HG02938 (cell line): ENCODE data around the gene LANCL3.
"Not testable (repeated sequence)": the region's sequence is repeated elsewhere in the genome, so short reads cannot be mapped to it uniquely, and the experiment has no call there.

Experiments used
- ATAC-seq: cut with Tn5 transposase; IDR thresholded peaks from one replicate; pipeline ENCODE4 v1.9.1; 2021; ENCODE audit warnings: mild to moderate bottlenecking, moderate library complexity; ENCODE audit not compliant: unreplicated experiment

The LANCL3 gene

DNA sequence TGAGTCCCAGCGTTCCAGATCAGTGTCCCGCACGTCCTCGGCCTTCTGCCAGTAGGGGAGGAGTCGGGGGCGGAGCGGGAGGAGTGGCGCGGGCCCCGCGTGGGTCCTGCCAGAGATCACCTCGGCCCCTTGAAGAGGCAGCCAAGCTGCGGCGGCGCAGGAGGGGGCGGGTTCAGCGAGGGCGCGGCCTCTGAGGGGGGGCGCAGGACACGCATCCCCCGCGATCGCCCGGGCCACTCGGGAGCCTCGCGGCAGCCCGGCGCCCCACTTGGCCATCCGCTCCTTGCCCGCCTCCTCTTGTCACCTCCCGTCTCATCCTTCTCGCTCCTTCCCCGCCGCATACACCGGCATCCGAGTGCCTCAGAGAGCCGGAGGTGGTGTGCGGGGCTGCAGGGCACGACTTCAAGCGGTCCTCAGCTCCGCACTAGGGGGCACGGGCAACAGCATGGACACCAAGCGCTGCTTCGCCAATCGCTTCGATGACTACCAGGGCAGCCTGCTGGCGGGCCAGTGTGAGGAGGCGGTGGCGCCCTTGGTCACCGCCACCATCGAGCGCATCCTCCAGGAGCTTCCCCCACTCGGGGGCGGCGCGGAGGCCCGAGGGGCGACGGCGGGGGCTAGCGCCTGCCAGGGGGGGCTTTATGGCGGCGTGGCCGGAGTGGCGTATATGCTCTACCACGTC lies at the start of gene LANCL3:
Gene LANCL3, plus strand, starts transcription at position 236 of the 682 bp plus-strand sequence. Its CDS starts 210 bp downstream, at position 446.
- not testable (repeated sequence) for ATAC-seq

DNA sequence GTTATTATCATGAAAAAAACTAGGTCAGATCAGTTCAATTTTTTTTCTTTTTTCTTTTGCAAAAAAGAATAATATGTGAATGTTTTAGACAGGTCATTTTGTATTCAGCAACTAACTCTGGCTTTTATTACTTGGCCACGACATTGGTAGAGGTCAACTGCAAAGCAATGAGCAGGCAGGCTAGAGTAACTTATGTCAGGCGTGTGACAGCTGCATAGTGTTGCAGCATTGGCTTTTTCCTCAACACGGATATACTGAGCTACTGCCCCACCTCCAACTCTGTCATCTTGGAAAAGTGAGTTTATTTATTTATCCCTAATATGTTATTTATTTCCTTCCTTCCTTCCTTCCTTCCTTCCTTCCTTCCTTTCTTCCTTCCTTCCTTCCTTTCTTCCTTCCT lies 47.8 kb upstream of the LANCL3 start:
- ATAC-seq = not testable (repeated sequence)

DNA sequence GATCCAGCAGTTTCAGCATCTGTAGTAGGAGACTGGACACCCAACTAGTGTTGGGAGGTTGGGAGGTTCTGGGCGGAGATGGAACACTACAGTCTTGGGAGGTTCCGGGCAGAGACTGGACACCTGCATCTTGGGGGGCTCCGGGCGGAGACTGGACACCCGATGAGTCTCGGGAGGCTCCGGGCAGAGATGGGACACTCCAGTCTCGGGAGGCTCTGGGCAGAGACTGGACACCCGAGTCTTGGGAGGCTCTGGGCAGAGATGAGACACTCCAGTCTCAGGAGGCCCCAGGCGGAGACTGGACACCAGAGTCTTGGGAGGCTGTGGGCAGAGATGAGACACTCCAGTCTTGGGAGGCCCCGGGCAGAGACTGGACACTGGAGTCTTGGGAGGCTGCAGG lies 29.5 kb upstream of the LANCL3 start:
- ATAC-seq = no peak

DNA sequence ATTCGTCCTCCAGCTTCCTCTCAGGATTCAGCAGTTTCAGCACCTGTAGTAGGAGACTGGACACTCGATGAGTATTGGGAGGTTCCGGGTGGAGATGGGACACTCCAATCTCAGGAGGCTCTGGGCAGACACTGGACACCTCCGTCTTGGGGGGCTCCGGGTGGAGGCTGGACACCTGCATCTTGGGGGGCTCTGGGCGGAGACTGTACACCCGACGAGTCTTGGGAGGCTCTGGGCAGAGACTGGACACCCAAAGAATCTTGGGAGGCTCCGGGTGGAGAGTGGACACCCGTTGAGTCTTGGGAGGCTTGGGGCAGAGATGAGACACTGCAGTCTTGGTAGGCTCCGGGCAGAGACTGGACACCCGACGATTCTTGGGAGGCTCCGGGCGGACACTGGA lies 28.7 kb upstream of the LANCL3 start:
- no peak for ATAC-seq

DNA sequence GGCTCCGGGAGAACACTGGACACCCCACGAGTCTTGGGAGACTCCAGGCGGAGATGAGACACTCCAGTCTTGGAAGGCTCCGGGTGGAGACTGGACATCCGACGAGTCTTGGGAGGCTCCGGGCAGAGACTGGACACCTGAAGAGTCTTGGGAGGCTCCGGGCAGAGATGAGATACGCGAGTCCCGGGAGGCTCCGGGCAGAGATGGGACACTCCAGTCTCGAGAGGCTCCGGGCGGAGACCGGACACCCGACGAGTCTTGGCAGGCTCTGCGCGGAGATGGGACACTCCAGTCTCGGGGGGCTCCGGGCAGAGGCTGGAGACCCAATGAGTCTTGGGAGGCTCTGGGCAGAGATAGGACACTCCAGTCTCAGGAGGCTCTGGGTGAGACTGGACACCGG lies 28.1 kb upstream of the LANCL3 start:
- no peak for ATAC-seq

DNA sequence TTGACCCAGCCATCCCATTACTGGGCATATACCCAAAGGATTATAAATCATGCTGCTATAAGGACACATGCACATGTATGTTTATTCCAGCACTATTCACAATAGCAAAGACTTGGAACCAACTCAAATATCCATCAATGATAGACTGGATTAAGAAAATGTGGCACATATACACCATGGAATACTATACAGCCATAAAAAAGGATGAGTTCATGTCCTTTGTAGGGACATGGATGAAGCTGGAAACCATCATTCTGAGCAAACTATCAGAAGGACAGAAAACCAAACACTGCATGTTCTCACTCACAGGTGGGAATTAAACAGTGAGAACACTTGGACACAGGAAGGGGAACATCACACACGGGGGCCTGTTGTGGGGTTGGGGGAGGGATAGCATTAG lies 26.9 kb upstream of the LANCL3 start:
- not testable (repeated sequence) for ATAC-seq

DNA sequence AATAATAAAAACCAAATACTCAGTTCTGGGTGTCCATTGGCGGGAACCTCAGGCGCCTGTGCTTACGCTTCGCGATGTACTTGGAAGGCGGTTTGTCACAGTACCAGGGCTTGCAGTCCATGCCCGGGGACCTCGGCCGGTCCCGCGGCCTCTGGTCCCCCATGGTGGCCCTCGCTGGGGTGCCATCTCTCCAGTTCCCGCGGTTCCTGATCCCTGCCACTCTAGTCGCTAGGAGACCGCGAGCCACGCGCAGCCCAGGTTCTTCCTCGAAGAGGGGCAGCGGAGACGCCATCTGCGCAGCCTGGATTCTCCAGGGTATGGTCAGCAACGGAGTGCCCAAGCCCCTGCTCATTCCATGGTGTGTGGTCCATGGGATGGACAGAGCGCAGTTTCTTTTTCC lies 26.4 kb upstream of the LANCL3 start:
- no peak for ATAC-seq

DNA sequence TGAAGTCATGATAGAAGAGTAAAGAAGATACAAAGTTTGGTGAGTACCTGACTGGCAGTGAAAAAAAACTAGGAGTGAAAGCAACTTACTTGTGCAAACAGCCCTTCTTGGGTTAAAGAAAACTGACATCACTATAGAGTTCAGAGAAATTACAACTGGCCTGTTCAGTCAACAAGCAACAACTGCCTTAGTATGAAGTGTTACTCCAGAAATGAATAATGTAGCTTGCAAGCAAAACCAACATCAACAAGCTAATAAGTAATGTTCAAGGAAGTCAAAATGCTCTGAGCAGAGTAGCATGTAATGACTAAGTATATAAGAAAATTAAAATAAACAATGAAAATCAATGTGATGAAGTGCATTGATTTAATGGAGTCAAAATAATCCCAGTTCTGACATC lies 21.8 kb upstream of the LANCL3 start:
- ATAC-seq = not testable (repeated sequence)

DNA sequence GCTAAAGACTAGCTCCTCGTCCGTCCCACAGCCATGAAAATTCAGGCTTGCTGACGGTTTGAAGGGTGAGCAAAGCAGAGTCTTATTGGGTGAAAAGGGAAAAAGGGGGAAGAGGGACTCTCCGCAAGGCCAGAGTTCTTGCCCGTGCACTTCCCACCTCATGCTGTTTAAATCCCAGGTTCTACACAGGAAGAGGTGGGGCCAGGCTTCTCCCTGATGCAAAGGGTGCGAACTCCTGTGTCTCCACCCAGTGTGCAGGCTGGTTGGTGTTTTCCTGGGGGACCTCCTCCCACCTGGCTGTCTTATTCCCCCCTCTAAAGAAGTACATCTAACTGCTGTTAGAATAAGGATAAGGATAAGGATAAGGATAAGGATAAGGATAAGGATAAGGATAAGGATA lies 18.0 kb upstream of the LANCL3 start:
- ATAC-seq = no peak

DNA sequence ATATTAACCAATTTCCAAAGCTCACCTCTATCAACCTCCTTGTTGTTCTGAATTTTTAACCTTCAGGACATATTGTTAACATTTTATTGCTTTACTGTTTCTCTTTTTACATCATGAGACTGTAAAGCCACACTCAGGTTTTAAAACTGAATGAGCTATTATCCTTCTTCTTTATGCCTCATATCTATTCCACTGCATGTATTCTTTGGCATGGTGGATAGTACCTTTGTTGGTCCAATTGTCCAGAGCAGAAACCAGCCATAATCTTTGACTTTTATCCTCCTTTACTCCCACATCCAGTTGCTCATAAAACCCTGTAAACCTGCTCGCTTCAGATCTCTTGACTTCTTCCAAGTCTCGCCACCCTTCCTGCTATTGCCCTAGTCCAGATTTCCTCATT lies 6.2 kb upstream of the LANCL3 start:
- not testable (repeated sequence) for ATAC-seq

DNA sequence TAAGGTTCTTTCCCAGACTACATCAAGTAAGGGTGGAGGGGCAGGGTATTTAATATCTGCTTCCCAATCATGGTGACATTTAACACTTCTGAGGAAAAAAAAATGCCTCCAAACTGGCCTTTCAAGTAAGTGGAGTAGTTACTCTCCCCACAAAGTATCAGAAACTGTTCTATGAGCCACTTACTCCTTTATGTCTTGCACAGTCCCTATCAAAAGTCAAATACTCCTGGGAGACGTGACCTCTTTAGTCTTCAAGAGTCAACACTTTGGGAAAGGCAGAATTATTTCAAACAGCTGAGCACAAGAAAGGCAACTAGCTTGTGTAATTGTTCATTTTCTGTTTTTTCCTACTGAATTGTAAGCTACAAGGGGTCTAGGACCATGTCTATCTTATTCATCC lies 1.1 kb upstream of the LANCL3 start:
- ATAC-seq = not testable (repeated sequence)

DNA sequence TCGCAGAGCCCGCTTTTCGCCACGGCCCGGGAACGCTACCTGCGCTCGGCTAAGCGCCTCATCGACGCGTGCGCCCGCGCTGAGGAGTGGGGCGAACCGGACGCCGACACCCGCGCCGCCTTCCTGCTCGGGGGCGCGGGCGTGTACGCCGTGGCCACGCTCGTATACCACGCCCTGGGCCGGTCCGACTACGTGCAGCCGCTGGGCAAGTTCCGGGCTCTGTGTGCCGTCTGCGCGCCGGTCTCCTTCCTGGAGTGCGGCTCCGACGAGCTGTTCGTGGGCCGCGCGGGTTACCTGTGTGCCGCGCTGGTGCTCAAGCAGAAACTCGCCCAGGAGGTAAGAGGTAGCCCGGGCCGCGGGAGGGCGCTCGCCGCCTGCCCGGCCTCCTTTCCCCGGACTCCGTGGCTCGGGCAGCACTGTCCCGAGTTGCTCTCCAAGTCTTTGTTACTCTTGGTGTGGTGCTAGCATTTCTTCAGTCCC lies 687 bp downstream of the LANCL3 start:
- ATAC-seq = not testable (repeated sequence)

DNA sequence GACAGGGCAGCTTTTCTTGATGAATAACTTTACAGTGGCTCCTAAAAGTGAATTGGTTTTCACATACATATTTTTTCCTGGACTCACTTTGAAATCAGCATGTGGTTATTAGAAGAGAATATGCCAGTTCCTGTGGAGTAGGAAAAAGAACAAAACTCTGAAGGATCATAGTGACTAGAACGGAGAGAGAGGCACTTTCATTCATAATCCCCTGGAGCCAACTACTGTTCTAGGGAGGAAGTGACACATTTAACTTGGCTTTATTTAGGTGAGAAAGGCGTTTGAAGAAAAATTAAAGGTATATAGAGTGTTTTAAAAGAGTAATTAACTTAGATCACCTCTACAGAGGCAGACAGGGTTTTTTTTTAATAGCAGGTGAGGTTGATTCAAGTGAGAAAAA lies 1.7 kb downstream of the LANCL3 start:
- peak; percentile 37 for ATAC-seq

DNA sequence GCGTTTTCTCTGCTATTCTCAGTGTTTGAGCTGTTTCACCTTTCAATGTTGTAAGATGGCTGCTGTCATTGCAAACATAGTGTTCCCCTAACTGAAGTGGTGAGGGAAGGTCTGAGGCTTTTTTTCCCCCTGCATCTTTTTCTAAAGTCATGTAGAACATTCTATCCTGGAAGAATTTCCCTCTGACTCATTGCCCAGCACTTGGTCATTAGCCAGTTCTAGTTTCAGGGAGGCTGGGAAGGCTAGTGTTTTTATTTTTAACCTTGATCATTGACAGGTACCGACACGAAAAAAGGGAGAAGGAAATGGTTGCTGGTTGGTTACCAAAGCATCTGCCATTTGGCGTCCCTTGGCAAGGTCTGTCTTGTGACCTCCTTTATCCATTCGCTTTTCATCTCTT lies 6.6 kb downstream of the LANCL3 start:
- ATAC-seq = no peak

DNA sequence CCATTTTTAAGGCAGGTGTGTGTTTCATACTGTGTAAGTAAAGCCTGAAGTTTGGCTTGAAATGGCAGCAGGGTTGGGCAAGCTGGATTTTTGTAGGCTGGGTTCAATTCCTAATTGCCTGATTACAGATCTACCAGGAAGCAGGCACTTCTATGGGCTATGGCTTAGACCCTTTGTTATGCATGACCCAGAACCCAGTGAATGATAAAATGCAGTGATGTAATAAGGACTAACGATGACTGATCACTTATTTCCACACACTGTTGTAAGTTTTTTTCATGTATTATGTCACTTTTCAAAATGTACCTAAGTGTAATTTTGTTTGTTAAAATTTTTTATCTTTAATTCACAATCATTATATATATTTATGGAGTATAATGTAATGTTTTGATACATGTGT lies 8.6 kb downstream of the LANCL3 start:
- no peak for ATAC-seq

DNA sequence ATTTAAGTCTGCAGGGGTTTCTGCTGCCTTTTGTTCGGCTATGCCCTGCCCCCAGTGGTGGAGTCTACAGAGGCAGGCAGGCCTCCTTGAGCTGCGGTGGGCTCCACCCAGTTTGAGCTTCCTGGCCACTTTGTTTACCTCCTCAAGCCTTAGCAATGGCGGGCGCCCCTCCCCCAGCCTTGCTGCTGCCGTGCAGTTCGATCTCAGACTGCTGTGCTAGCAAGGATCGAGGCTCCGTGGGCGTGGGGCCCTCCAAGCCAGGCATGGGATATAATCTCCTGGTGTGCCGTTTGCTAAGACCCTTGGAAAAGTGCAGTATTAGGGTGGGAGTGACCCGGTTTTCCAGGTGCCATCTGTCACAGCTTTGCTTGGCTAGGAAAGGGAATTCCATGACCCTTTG lies 15.9 kb downstream of the LANCL3 start:
- not testable (repeated sequence) for ATAC-seq

DNA sequence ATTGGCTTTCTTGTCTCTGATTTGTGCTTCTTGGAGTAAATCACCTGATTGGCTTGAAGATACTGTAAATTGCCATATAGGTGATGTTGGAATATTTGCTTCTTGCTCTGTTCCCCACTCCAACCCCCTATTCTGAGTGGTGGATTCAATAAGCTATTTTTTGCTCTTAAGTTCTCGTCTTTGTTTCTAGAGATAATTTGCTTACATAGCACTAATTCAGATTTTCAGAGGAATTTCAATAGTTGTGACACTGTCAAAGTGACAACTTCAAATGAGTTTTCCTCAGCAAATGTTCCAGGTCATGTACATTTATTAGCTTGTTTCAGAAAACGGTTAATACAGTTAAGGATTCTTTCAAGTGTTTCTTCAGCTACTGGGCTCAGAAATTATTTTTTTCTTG lies 18.6 kb downstream of the LANCL3 start:
- no peak for ATAC-seq

DNA sequence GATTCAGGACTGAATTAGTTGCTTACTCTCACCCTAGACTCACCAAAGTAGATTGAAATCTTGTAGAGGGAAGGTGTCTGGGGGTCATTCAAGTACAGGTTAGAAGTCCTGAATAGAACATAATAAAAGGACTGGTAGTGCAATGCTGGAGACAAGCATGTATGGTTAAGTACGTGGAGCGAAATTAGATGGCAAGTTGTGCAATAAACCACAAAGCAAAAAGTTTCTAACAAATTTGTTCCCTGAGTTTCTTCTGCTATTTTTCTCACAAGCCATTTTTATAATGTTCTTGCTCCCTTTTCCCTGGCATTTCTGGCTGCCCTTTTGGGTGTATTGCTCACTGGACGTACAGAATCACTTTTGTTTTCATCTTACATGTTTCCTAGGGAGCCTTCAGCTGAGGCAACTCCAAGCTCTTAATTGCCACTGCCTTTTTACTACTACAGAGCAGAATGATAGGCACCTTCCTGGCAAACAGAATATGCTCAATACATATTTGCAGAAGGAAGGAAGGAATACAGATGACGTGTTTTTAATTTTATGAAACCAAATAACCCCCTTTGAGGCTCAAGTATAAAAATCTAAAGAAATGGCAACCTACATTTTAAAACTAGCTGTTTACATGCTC lies 23.4 kb downstream of the LANCL3 start:
- no peak for ATAC-seq

DNA sequence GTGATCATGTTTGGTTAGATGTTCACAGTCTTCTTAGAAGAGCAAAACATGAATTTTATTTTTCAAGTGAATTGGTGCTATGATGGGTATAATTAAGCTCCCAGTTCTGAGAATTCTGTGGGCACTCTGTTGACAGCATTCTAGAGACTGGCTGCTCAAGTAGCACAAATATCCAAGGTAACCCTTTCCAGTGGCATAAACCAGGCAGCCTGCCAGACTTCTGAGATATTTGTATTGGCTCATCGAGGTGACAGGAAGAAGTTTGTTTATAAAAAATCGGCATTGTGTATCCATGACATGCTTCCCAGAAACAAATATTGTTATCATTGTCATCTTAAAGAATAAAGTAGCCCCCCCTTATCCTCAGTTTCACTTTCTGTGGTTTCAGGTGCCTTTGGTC lies 28.3 kb downstream of the LANCL3 start:
- no peak for ATAC-seq

DNA sequence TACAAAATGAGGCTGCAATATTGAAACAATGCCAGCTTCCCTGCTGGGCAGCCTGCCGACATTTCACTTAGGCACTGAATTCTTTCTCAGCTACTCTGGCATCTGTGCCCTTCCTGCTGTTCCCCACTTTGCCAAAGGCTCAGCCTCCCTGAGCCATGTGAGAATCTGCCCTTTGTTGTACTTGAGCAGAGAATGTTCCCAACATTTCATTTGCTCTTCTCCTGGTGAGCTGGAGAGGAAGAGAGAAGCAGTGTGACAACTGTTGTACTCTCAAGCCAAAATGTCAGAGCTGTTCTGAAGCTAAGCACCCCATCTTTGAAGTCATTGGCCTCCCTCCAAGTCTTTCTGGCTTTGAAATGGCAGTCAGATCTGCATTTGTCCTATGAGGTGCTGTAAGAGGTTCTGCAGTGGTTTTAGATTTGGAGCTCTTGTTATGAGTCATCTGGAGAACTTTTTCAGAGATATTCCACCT lies 32.5 kb downstream of the LANCL3 start:
- ATAC-seq = peak; percentile 58

DNA sequence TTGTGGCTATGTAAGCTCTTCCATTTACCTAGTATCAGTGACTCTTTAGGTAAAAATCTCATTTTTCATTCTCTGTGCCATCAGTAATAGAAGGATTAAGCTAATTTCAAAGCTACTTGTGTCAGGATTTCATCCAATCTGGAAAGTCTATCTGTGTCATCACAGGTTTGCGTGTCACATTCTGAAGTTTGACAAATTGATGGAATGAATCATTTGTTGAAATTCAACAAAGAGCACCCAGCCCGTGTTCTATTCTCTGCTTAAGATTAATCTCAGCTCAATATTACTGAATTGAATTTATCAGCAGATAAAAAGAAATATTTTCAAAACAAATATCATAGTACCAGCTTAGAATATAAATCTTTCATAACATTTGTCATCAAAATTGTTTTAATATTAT lies 35.8 kb downstream of the LANCL3 start:
- ATAC-seq = no peak

DNA sequence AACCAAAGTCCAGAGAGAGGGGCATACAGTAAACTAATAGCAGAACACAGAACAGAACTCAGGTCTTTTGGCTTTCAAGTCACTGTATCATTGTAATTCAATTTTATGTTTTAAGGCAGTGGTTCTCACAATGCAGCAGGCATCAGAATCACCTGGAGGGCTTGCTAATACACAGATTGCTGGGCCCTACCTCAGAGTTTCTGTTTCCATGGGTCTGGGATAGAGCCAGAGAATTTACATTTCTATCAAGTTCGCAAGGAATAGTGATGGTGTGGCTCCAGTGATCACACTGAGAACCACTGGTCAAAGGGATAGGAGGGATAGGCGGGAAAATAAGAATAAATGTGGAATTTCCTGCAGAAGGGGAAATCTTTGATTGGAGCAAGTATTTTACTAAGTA lies 36.7 kb downstream of the LANCL3 start:
- no peak for ATAC-seq
